ENCODE measurements around the gene TTL. TPM values are rescaled to one million over a fixed set of nuclear protein-coding genes. Genes with fewer than 3 reads are reported as not detected.

TTL gene
- polyA plus RNA-seq, 3 donors = 2.7 to 13.9 (median 5.4) TPM

DNA sequence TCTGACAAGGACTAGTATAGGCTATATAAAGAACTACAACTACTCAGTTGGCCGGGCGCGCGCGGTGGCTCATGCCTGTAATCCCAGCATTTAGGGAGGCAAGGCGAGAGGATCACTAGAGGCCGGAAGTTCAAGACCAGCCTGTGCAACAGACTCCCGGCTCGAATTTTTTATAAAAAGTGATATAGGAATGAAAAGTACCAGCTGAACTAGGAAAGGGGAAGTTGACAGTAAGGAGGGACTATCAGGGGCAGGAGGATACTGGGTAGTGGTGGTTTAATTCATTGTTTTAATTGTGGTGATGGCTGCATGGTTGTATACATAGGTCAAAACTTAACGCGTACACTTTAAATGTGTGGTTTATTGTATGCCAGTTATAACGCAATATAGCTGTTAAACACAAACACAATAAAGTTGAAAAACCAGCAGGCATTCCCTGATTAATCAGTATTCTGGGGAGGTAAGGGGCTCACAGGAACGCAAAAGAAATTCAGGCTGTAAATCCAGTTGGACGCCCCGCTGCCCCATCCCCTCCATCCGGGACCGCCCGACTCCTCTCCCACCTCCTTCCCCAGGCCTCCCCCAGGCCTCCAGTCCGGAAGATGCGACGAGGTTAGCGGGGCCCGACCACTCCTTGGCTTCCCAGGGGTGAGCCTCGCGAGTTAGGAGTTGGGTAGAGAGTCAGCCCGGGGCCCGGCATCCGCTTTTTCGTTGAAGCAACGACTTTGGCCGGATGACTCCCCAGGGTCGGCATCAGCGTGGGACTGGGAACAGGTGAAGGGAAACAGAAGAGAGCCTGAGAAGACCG, 59.6 kb downstream of the TTL start:
- no peak for TF ChIP-seq CTCF (IDR thresholded peaks at IDR 0.05)
- Histone ChIP-seq H4K20me1 (ENCODE audit: insufficient read depth, low read length) (no peaks in the 10 kb centered on the region), H3K9ac (ENCODE audit: insufficient read depth, low read length, poor library complexity, severe bottlenecking) (peak overlapping the region; percentile 82), H3K9me3 (replicated peaks in 1 of 2; ENCODE audit: control insufficient read depth in 1 of 2, insufficient read depth in 1 of 2, low read length in 2 of 2) (no peaks in the 10 kb centered on the region), H3K36me3 (replicated peaks in 1 of 2; ENCODE audit: control insufficient read depth in 1 of 2, insufficient read depth in 2 of 2, low read length in 2 of 2) (peaks cover 0 to 5% of the 10 kb centered on the region in 2 donors), H3K79me2 (ENCODE audit: insufficient read depth, low read length) (peaks cover 41% of the 10 kb centered on the region), H3K4me1 (ENCODE audit: control insufficient read depth in 1 of 2, insufficient read depth in 2 of 2, low read length in 2 of 2) (peaks cover 21 to 27% of the 10 kb centered on the region in 2 donors), H3K4me2 (replicated peaks; ENCODE audit: extremely low read depth, low read length, poor library complexity, severe bottlenecking) (peak overlapping the region; percentile 94), H2AFZ (ENCODE audit: insufficient read depth, low read depth, low read length, poor library complexity, severe bottlenecking) (peak overlapping the region; percentile 97), H3K27ac (ENCODE audit: low read depth in 1 of 2, low read length in 2 of 2) (peak overlapping the region; percentile 93 to 95), H3K4me3 (replicated peaks in 1 of 3; ENCODE audit: low read depth in 2 of 3, low read length in 3 of 3) (peak overlapping the region; percentile 60 to 95 (median 94)), H3K27me3 (ENCODE audit: control insufficient read depth in 2 of 2, insufficient read depth in 2 of 2, low read length in 2 of 2) (no peaks in the 10 kb centered on the region)
- Mint-ChIP-seq H3K9me3 (peaks cover 0 to 1% (median 0%) of the 10 kb centered on the region in 7 donors), H3K4me1 (peaks cover 10% of the 10 kb centered on the region), H3K4me3 (no peak overlapping the region), H3K27ac (peak overlapping the region in 1 of 7 donors; percentile 99), H3K27me3 (ENCODE audit: low read depth in 3 of 3) (peaks cover 0 to 4% (median 0%) of the 10 kb centered on the region in 3 donors), H3K36me3 (peaks cover 7 to 14% of the 10 kb centered on the region in 2 donors)
- WGBS (ENCODE audit: insufficient coverage) = under 1% methylated on average over 24 of the region's 34 CpGs
- intact Hi-C loops (cut with micrococcal nuclease) = loop anchor here in 1 of 2 donors (2.0 to 5.0 kb wide), 2 partner anchors 43 to 284 kb away; partner anchors contain the start of genes CHCHD5 and ZC3H8
- DNase-seq = peak; percentile 46 to 59 (median 48)

- no peak within 1 kb of the TSS for H3K4me3 Mint-ChIP-seq
- peak within 1 kb of the TSS; percentile 60 to 95 (median 94) for H3K4me3 ChIP-seq (replicated peaks in 1 of 3; ENCODE audit: low read depth in 2 of 3, low read length in 3 of 3)
- H3K4me1 ChIP-seq (ENCODE audit: control insufficient read depth in 1 of 2, insufficient read depth in 2 of 2, low read length in 2 of 2) = peaks cover 21 to 27% of the 10 kb centered on the region in 2 donors
- TF ChIP-seq CTCF (IDR thresholded peaks at IDR 0.05) = no peak
- intact Hi-C loops (cut with micrococcal nuclease) = loop anchor here in 1 of 2 donors (2.0 to 5.0 kb wide), 2 partner anchors 42 to 285 kb away; partner anchors contain the start of genes CHCHD5 and ZC3H8
- H3K27ac Mint-ChIP-seq = peak within 1 kb of the TSS in 1 of 7 donors; percentile 99
- H3K27me3 ChIP-seq (ENCODE audit: control insufficient read depth in 2 of 2, insufficient read depth in 2 of 2, low read length in 2 of 2) = no peaks in the 10 kb centered on the region
- peaks cover 46% of the 10 kb centered on the region for H3K79me2 ChIP-seq (ENCODE audit: insufficient read depth, low read length)
- H3K9me3 Mint-ChIP-seq = no peaks in the 10 kb centered on the region
- H3K36me3 ChIP-seq (replicated peaks in 1 of 2; ENCODE audit: control insufficient read depth in 1 of 2, insufficient read depth in 2 of 2, low read length in 2 of 2) = peaks cover 4 to 13% of the 10 kb centered on the region in 2 donors
- 0% methylated on average over 64 of the region's 67 CpGs for WGBS (ENCODE audit: insufficient coverage)
- peak within 1 kb of the TSS; percentile 94 for H3K4me2 ChIP-seq (replicated peaks; ENCODE audit: extremely low read depth, low read length, poor library complexity, severe bottlenecking)
- peak within 1 kb of the TSS; percentile 97 for H2AFZ ChIP-seq (ENCODE audit: insufficient read depth, low read depth, low read length, poor library complexity, severe bottlenecking)
- H3K9ac ChIP-seq (ENCODE audit: insufficient read depth, low read length, poor library complexity, severe bottlenecking) = peak within 1 kb of the TSS; percentile 82
- H3K27me3 Mint-ChIP-seq (ENCODE audit: low read depth in 3 of 3) = peaks cover 0 to 4% (median 0%) of the 10 kb centered on the region in 3 donors
- peaks cover 14 to 19% of the 10 kb centered on the region in 2 donors for H3K36me3 Mint-ChIP-seq
- peak; percentile 70 to 71 (median 71) for DNase-seq
- H3K4me1 Mint-ChIP-seq = peaks cover 13% of the 10 kb centered on the region
- H4K20me1 ChIP-seq (ENCODE audit: insufficient read depth, low read length) = no peaks in the 10 kb centered on the region
- peak within 1 kb of the TSS; percentile 93 to 95 for H3K27ac ChIP-seq (ENCODE audit: low read depth in 1 of 2, low read length in 2 of 2)
- no peaks in the 10 kb centered on the region for H3K9me3 ChIP-seq (replicated peaks in 1 of 2; ENCODE audit: control insufficient read depth in 1 of 2, insufficient read depth in 1 of 2, low read length in 2 of 2)
Measured at GRCh38 chr2:112542123-112542983, 60.4 kb downstream of the TTL start, which contains the start of gene POLR1B. TSS of gene POLR1B (plus strand) at chr2:112542465. CDS start at chr2:112542495, 30 bp downstream.

Data from CD14-positive monocyte (primary cell).